HepG2 (cell line): Measurements from ENCODE around the gene TBX19. TPM values are rescaled to one million over a fixed set of nuclear protein-coding genes. Genes with fewer than 3 reads are reported as not detected.
A peak's percentile ranks its signal among the peaks of the same experiment; 100 is the strongest.

ENCODE experiments used
- ATAC-seq: fragments of 200-7000 bp; cut with Tn5 transposase; 3 replicates; pipeline ENCODE4 v1.9.1; 2020; ENCODE audit warnings: mild to moderate bottlenecking, moderate library complexity
- BruUV-seq: library from RNA; stranded (reverse); fragments of 400-500 nt; replicated peaks from 2 replicates; lab custom pipeline; 2021; lab: Mats Ljungman, UMichigan
- CTCF ChIA-PET: fragments of 300-600 bp; formaldehyde crosslinking; extraction: SDS; loops from one replicate; lab custom pipeline; 2021; ENCODE audit warnings: low total read pairs, inconsistent platforms, low intra/inter-chr PET ratio; lab: Yijun Ruan, JAX
- POLR2A ChIA-PET: fragments of 350-600 bp; sonication (Branson Sonifier 250); formaldehyde crosslinking; loops from one replicate; lab custom pipeline; 2020; ENCODE audit warnings: antibody characterized with exemption, inconsistent platforms; lab: Yijun Ruan, JAX
- DNase-seq: peaks from one replicate; pipeline ENCODE4 v3.0.0-alpha.2; 2015; ENCODE audit warnings: low spot score
- FAIRE-seq: peaks from 3 replicates; lab custom pipeline; 2011; peaks lifted over from hg19 to GRCh38; lab: Jason Lieb, UNC
- H2AFZ ChIP-seq: one replicate; pipeline ENCODE4 v1.6.1; 2011; ENCODE audit warnings: low read length, inconsistent platforms
- H3K27ac ChIP-seq: fragments of 300-600 bp; 3 replicates; pipeline ENCODE4 v1.8.0; 2011; ENCODE audit warnings: mixed run types, mild to moderate bottlenecking, mixed read lengths, low read length, inconsistent platforms; ENCODE audit not compliant: insufficient read depth; ENCODE audit errors: extremely low read length
- H3K27me3 ChIP-seq, 2 experiments: fragments of 200-600 bp in 1 of 2; 2 replicates in 1 of 2; 3 replicates in 1 of 2; pipeline versions ENCODE4 v1.6.0 to v1.8.0; 2011; ENCODE audit warnings: low read length in 2 of 2, mild to moderate bottlenecking in 2 of 2, moderate library complexity in 2 of 2, inconsistent platforms in 1 of 2; ENCODE audit not compliant: insufficient read depth in 2 of 2, control insufficient read depth in 1 of 2
- H3K36me3 ChIP-seq, 2 experiments: fragments of 200-600 bp in 1 of 2; replicated peaks in 1 of 2; 2 replicates in 1 of 2; 3 replicates in 1 of 2; pipeline versions ENCODE4 v1.5.1 to v1.8.0; 2011; ENCODE audit warnings: low read length in 2 of 2, inconsistent platforms in 1 of 2; ENCODE audit not compliant: insufficient read depth in 2 of 2, control insufficient read depth in 1 of 2
- H3K4me1 ChIP-seq: 2 replicates; pipeline ENCODE4 v1.5.1; 2012; ENCODE audit warnings: low read length, inconsistent platforms; ENCODE audit not compliant: insufficient read depth
- H3K4me2 ChIP-seq: 2 replicates; pipeline ENCODE4 v1.6.0; 2011; ENCODE audit warnings: low read depth, low read length, inconsistent platforms
- H3K4me3 ChIP-seq, 3 experiments: fragments of 200-600 bp in 1 of 3; sonication (generic), shearing (Covaris generic) in 1 of 3; replicated peaks in 1 of 3; 2 replicates each; pipeline ENCODE4 v1.5.1; 2011 to 2016; ENCODE audit warnings: low read length in 3 of 3, inconsistent platforms in 2 of 3, low read depth in 2 of 3, mild to moderate bottlenecking in 2 of 3, control low read depth in 1 of 3, mixed read lengths in 1 of 3; ENCODE audit not compliant: insufficient read depth in 1 of 3
- H3K79me2 ChIP-seq: one replicate; pipeline ENCODE4 v1.6.1; 2011; ENCODE audit warnings: low read length, inconsistent platforms; ENCODE audit not compliant: insufficient read depth
- H3K9ac ChIP-seq: 2 replicates; pipeline ENCODE4 v1.6.0; 2011; ENCODE audit warnings: mild to moderate bottlenecking, low read depth, low read length, inconsistent platforms; ENCODE audit not compliant: insufficient read depth
- H3K9me3 ChIP-seq: 2 replicates; pipeline ENCODE4 v1.5.1; 2012; ENCODE audit warnings: mild to moderate bottlenecking, low read length
- H4K20me1 ChIP-seq: 2 replicates; pipeline ENCODE4 v1.6.0; 2011; ENCODE audit warnings: inconsistent platforms, mild to moderate bottlenecking, low read length, moderate library complexity; ENCODE audit not compliant: insufficient read depth
- GMEB2 ChIP-seq: IDR thresholded peaks from 2 replicates; pipeline ENCODE4 v1.6.1; 2016; ENCODE audit warnings: missing biosample characterization, missing genetic modification reagents, low read depth
- HMG20A ChIP-seq: IDR thresholded peaks from 2 replicates; pipeline ENCODE4 v1.6.1; 2016; ENCODE audit warnings: borderline replicate concordance
- HNF1B ChIP-seq: sonication (generic); formaldehyde crosslinking; IDR thresholded peaks from 2 replicates; pipeline ENCODE4 v1.5.1; 2020; ENCODE audit warnings: mild to moderate bottlenecking, moderate library complexity, missing genetic modification reagents
- MAX ChIP-seq: IDR thresholded peaks from 2 replicates; pipeline ENCODE4 v1.6.1; 2012; ENCODE audit warnings: inconsistent platforms
- NFKBIZ ChIP-seq: IDR thresholded peaks from 2 replicates; pipeline ENCODE4 v1.6.1; 2018; ENCODE audit warnings: missing genetic modification reagents, missing compliant biosample characterization
- NR3C1 ChIP-seq: sonication (generic); formaldehyde crosslinking; IDR thresholded peaks from 2 replicates; pipeline ENCODE4 v1.4.0; 2020; ENCODE audit warnings: missing genetic modification reagents
- PHF5A ChIP-seq: IDR thresholded peaks from one replicate; pipeline ENCODE4 v1.6.1; 2018; ENCODE audit warnings: low read depth, missing genetic modification reagents; ENCODE audit not compliant: unreplicated experiment
- SMAD3 ChIP-seq: sonication (generic); formaldehyde crosslinking; IDR thresholded peaks from 2 replicates; pipeline ENCODE4 v1.4.0; 2020; ENCODE audit warnings: missing genetic modification reagents
- THAP9 ChIP-seq: sonication (generic); formaldehyde crosslinking; IDR thresholded peaks from 2 replicates; pipeline ENCODE4; 2020; ENCODE audit warnings: missing genetic modification reagents, mild to moderate bottlenecking, borderline replicate concordance
- THYN1 ChIP-seq: sonication (generic); formaldehyde crosslinking; IDR thresholded peaks from 2 replicates; pipeline ENCODE4 v1.8.1; 2023; ENCODE audit warnings: low read depth, mild to moderate bottlenecking, moderate library complexity, missing genetic modification reagents, borderline replicate concordance
- ZNF430 ChIP-seq: sonication (generic); formaldehyde crosslinking; IDR thresholded peaks from 2 replicates; pipeline ENCODE4 v1.9.0; 2021; ENCODE audit warnings: mild to moderate bottlenecking, missing genetic modification reagents
- ZNF660 ChIP-seq: sonication (generic); formaldehyde crosslinking; IDR thresholded peaks from 2 replicates; pipeline ENCODE4 v1.5.1; 2020; ENCODE audit warnings: mild to moderate bottlenecking, low read depth, missing genetic modification reagents, borderline replicate concordance
- ZNF670 ChIP-seq: sonication (generic); formaldehyde crosslinking; IDR thresholded peaks from 2 replicates; pipeline ENCODE4 v1.8.0; 2022; ENCODE audit warnings: mild to moderate bottlenecking, missing genetic modification reagents, borderline replicate concordance
- ZSCAN5A ChIP-seq: sonication (generic); formaldehyde crosslinking; IDR thresholded peaks from 2 replicates; pipeline ENCODE4 v1.8.0; 2022; ENCODE audit warnings: mild to moderate bottlenecking, missing genetic modification reagents, borderline replicate concordance
- WGBS: methylation state at CpG from one replicate; pipeline ENCODE4 v1.1.6; 2017; ENCODE audit warnings: low lambda C conversion rate; 5-methylcytosine and 5-hydroxymethylcytosine counted together
- in situ Hi-C: cut with HindIII; loops from 2 replicates; pipeline ENCODE4 v1.10.0; 2017; ENCODE audit warnings: low pct_unique_long_range_greater_than_20kb; ENCODE audit not compliant: extremely low pct_ligation_motif_present
- intact Hi-C: fragments of 100-400 bp; cut with micrococcal nuclease; formaldehyde crosslinking; loops from one replicate; pipeline ENCODE4 v1.10.0; 2022; ENCODE audit not compliant: unreplicated experiment
- polyA plus RNA-seq, 8 experiments: library from polyadenylated mRNA; depleted of rRNA in 3 of 8; stranded (reverse) in 7 of 8; unstranded in 1 of 8; fragments of >200 nt; fragmentation: Illumina TruSeq in 4 of 8; extraction: Trizol in 4 of 8; gene quantifications; 2 replicates each; pipeline versions ENCODE4 v1.2.1 to v1.2.3, GENCODE V29; 2011 to 2016; ENCODE audit warnings: low read depth in 4 of 8, missing spikeins in 1 of 8, mixed read lengths in 1 of 8; ENCODE audit not compliant: insufficient read depth in 1 of 8
- total RNA-seq, 5 experiments: library from RNA; depleted of rRNA; stranded (reverse); fragments of >200 nt; fragmentation: Illumina TruSeq; extraction: Trizol; gene quantifications; 2 replicates each; pipeline ENCODE4 v1.2.3, GENCODE V29; 2016; ENCODE audit warnings: low read depth in 1 of 5

The TBX19 gene
- total and polyA plus RNA-seq, 2 of the 13 experiments (the other 11 are each of a cell fraction or from before 2014, with no cell fraction given): 0.31 to 1.4 TPM

- ChIA-PET CTCF (no interaction called here), POLR2A (no interaction called here)
- Histone ChIP-seq H3K79me2 (no peaks in the 10 kb centered on the region), H3K27ac (no peak overlapping the region), H3K9me3 (no peaks in the 10 kb centered on the region), H3K36me3 (peaks cover 18 to 45% of the 10 kb centered on the region in 2 experiments), H3K9ac (no peak overlapping the region), H3K27me3 (no peaks in the 10 kb centered on the region), H3K4me3 (no peak overlapping the region), H4K20me1 (no peaks in the 10 kb centered on the region), H3K4me2 (no peak overlapping the region), H3K4me1 (peaks cover 12% of the 10 kb centered on the region; the same call in 1 of the 2 replicates), H2AFZ (no peak overlapping the region)
- no TSS peak for BruUV-seq
- no peak for TF ChIP-seq GMEB2
- no peak for TF ChIP-seq SMAD3 (CRISPR knock-in tag)
- TF ChIP-seq THYN1 (CRISPR knock-in tag): no peak
- TF ChIP-seq HNF1B (CRISPR knock-in tag): no peak
- no peak for TF ChIP-seq HMG20A (CRISPR knock-in tag)
- TF ChIP-seq NFKBIZ (CRISPR knock-in tag): no peak
- no peak for TF ChIP-seq THAP9 (CRISPR knock-in tag)
- no peak for TF ChIP-seq MAX
- TF ChIP-seq NR3C1 (CRISPR knock-in tag): no peak
- no peak for TF ChIP-seq ZSCAN5A (CRISPR knock-in tag)
- TF ChIP-seq ZNF660 (CRISPR knock-in tag): no peak
- TF ChIP-seq PHF5A (CRISPR knock-in tag): no peak
- no peak for TF ChIP-seq ZNF670 (CRISPR knock-in tag)
- no peak for TF ChIP-seq ZNF430 (CRISPR knock-in tag)
- intact Hi-C loops (no loop called here), in situ Hi-C loops (no loop called here)
- 92% methylated on average over 2 of the region's 2 CpGs for WGBS
- FAIRE-seq (no peak), ATAC-seq (peak; percentile 42; the same call in 1 of the 3 replicates), DNase-seq (no peak)
These were observed 37.5 kb upstream of the TBX19 start for GRCh38 chr1:168243198-168243597.
